Transverse colon (tissue), 4 donors: ENCODE measurements around the gene HERC6.

Experiments
- POLR2A ChIP-seq: fragments of 450-650 bp; IDR thresholded peaks from one replicate; pipeline ENCODE4 v1.6.1; 2016; ENCODE audit warnings: antibody characterized with exemption, mild to moderate bottlenecking, moderate library complexity
- POLR2AphosphoS5 ChIP-seq, 3 donors: sonication (generic); formaldehyde crosslinking; IDR thresholded peaks; one replicate each; pipeline ENCODE4 v1.6.1; 2016; ENCODE audit warnings: antibody characterized with exemption in 3 of 3
- TF ChIP-seq, protein P1 (sequence below), 5 experiments: fragments of 200-600 bp in 3 of 5; fragments of 450-650 bp in 2 of 5; sonication (generic) in 3 of 5; IDR thresholded peaks; 1 replicate in 2 of 5; 2 replicates in 3 of 5; pipeline ENCODE4 v1.5.1; 2016 to 2017; ENCODE audit warnings: antibody characterized with exemption in 5 of 5, inconsistent platforms in 3 of 5, mild to moderate bottlenecking in 2 of 5, moderate library complexity in 1 of 5

GRCh38 chr4:88360791-88361190 is 17.9 kb upstream of the HERC6 start:
- TF ChIP-seq, protein P1, sequence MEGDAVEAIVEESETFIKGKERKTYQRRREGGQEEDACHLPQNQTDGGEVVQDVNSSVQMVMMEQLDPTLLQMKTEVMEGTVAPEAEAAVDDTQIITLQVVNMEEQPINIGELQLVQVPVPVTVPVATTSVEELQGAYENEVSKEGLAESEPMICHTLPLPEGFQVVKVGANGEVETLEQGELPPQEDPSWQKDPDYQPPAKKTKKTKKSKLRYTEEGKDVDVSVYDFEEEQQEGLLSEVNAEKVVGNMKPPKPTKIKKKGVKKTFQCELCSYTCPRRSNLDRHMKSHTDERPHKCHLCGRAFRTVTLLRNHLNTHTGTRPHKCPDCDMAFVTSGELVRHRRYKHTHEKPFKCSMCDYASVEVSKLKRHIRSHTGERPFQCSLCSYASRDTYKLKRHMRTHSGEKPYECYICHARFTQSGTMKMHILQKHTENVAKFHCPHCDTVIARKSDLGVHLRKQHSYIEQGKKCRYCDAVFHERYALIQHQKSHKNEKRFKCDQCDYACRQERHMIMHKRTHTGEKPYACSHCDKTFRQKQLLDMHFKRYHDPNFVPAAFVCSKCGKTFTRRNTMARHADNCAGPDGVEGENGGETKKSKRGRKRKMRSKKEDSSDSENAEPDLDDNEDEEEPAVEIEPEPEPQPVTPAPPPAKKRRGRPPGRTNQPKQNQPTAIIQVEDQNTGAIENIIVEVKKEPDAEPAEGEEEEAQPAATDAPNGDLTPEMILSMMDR (IDR thresholded peaks at IDR 0.05) = no peak
- no peak for TF ChIP-seq POLR2A
- no peak for TF ChIP-seq POLR2AphosphoS5 (IDR thresholded peaks at IDR 0.05)
